ENCODE measurements around the gene ZNF598. TPM values are rescaled to one million over a fixed set of nuclear protein-coding genes. Genes with fewer than 3 reads are reported as not detected.
A peak's percentile ranks its signal among the peaks of the same experiment; 100 is the strongest.

The ZNF598 gene
- total and polyA plus RNA-seq, 7 donors = 12.8 to 57.0 (median 20.3) TPM

DNA sequence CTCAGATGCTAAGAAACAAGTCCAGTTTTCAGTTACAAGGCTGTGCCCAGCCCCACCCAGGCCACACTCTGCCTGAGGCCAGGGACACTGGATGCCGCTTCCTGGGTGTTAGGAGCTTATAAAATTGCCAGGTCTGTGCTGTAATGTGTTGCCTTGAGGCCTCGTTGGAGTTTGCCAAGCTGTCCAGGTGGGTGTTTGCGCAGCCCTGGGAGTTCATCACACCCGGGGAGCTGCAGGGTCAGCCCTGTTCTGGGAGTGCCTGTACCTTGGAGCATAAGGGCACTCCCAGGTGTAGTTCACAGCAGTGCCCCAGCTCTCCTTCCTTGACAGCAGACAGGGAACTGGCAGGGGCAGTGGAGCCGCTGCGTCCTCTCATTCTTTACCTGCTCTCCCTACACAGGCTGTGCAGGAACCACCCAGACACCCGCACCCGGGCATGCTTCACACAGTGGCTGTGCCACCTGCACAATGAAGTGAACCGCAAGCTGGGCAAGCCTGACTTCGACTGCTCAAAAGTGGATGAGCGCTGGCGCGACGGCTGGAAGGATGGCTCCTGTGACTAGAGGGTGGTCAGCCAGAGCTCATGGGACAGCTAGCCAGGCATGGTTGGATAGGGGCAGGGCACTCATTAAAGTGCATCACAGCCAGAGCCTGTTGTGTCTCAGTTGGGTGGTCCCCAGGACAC, 24.0 kb downstream of the ZNF598 start:
- TF ChIP-seq EP300 (IDR thresholded peaks at IDR 0.05) (no peak), POLR2A (IDR thresholded peaks at IDR 0.05) (peak in 1 of 2 donors; percentile 41), CTCF (IDR thresholded peaks at IDR 0.05) (no peak)
- no peak for DNase-seq
- Histone ChIP-seq H3K9me3 (no peaks in the 10 kb centered on the region), H3K36me3 (peaks cover 6 to 17% (median 10%) of the 10 kb centered on the region in 4 donors), H3K27me3 (peaks cover 28 to 49% (median 39%) of the 10 kb centered on the region in 3 donors), H3K27ac (no peak overlapping the region), H3K4me3 (peak overlapping the region in 1 of 4 donors; percentile 94), H3K4me1 (peaks cover 0 to 38% (median 27%) of the 10 kb centered on the region in 4 donors)
- WGBS, 2 donors = 48 to 82% methylated on average over 14 of the region's 14 CpGs
- intact Hi-C loops (cut with DNase I) = no loop called here

DNA sequence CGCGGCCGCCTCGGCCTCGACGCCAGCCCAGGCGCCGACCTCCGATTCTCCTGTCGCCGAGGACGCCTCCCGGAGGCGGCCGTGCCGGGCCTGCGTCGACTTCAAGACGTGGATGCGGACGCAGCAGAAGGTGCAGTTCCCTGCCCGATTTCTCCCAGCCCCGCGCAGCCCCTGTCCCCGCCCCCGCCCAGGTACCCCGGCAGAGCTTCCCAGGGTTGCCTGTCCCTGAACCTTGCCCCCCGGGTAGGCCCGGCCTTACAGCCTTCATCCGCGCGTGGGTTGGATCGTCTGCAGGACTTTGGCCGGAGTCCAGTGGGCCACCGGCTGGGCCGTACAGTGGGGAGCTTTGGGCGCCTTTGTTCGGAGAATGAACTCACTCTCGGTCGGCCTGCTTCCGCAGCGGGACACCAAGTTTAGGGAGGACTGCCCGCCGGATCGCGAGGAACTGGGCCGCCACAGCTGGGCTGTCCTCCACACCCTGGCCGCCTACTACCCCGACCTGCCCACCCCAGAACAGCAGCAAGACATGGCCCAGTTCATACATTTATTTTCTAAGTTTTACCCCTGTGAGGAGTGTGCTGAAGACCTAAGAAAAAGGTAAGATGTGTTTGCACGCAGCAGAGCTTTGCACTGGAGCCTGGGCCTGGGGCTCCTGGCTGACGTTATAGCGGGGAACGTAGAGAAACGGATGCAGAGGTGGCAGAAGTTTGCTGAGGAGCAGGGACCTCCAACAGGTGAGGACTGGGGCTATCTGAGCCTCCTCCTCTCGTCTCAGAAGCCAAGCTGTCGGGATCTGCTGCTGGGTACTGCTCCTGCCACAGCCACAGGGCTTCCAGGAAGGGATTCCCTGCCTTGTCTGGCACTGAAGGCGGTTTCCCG, 25.0 kb downstream of the ZNF598 start:
- Histone ChIP-seq H3K4me3 (peak overlapping the region; percentile 49 to 95 (median 80)), H3K9me3 (no peaks in the 10 kb centered on the region), H3K27ac (peak overlapping the region; percentile 76 to 83 (median 81)), H3K4me1 (peaks cover 0 to 31% (median 20%) of the 10 kb centered on the region in 4 donors), H3K27me3 (peaks cover 28 to 50% (median 40%) of the 10 kb centered on the region in 3 donors), H3K36me3 (peaks cover 6 to 17% (median 10%) of the 10 kb centered on the region in 4 donors)
- no peak for DNase-seq
- intact Hi-C loops (cut with DNase I) = no loop called here
- 4 to 12% methylated on average over 58 of the region's 58 CpGs for WGBS, 2 donors
- TF ChIP-seq CTCF (IDR thresholded peaks at IDR 0.05) = no peak
- TF ChIP-seq POLR2AphosphoS5 (IDR thresholded peaks at IDR 0.05) = no peak
- no peak for TF ChIP-seq POLR2A (IDR thresholded peaks at IDR 0.05)
- TF ChIP-seq EP300 (IDR thresholded peaks at IDR 0.05) = no peak

DNA sequence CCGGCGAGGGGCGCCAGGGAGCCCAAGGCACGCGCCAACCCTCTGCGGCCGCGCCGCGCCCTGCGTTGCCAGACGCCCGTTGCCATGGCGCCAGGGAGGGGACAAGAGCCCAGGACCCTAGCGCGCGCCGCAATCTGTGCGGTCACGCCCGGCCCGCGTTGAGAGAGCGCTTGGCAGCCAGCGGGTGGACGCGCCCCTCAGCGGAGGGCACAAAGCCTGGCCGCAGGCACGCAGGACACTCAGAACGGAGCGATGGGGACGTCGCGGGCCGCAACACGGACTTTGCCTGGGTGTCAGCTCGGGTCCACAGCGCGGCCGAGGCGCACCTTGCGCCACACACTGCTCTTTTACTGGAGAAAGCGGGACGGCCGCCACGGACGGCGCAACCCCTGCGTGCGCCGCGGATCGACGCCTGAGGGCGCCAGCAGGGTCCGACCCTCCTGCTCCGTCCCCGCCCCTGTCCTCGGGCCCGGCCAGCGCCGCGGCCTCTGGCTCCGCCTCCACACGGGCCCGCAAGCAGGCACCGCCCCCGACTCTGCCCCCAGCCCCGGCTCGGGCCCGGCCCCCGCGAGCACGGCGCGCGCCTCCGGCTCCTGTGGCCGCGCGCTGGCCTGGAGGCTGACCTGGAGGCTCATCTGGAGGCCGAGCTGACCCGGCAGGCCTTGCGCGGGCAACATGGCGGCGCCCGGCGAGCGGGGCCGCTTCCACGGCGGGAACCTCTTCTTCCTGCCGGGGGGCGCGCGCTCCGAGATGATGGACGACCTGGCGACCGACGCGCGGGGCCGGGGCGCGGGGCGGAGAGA, 25.9 kb downstream of the ZNF598 start, which contains the start of gene GFER:
TSS of gene GFER (plus strand) at position 650 of the 803 bp plus-strand sequence. CDS start at position 676, 26 bp downstream.
- Histone ChIP-seq H3K36me3 (peaks cover 6 to 20% (median 10%) of the 10 kb centered on the region in 4 donors), H3K9me3 (no peaks in the 10 kb centered on the region), H3K4me3 (peak within 1 kb of the TSS; percentile 49 to 95 (median 80)), H3K4me1 (peaks cover 0 to 31% (median 26%) of the 10 kb centered on the region in 4 donors), H3K27me3 (peaks cover 30 to 50% (median 40%) of the 10 kb centered on the region in 3 donors), H3K27ac (peak within 1 kb of the TSS; percentile 76 to 83 (median 81))
- TF ChIP-seq POLR2A (IDR thresholded peaks at IDR 0.05) = no peak
- peak in 3 of 4 donors; percentile 29 to 51 (median 34) for TF ChIP-seq POLR2AphosphoS5 (IDR thresholded peaks at IDR 0.05)
- TF ChIP-seq EP300 (IDR thresholded peaks at IDR 0.05) = no peak
- 0% methylated on average over 109 of the region's 109 CpGs for WGBS, 2 donors
- DNase-seq = peak; percentile 94
- intact Hi-C loops (cut with DNase I) = no loop called here

- H3K27ac ChIP-seq = peak overlapping the region; percentile 76 to 83 (median 81)
- H3K9me3 ChIP-seq = no peaks in the 10 kb centered on the region
- peaks cover 0 to 31% (median 26%) of the 10 kb centered on the region in 4 donors for H3K4me1 ChIP-seq
- peaks cover 13 to 27% (median 15%) of the 10 kb centered on the region in 4 donors for H3K36me3 ChIP-seq
- TF ChIP-seq CTCF (IDR thresholded peaks at IDR 0.05) (no peak), POLR2A (IDR thresholded peaks at IDR 0.05) (no peak), POLR2AphosphoS5 (IDR thresholded peaks at IDR 0.05) (no peak), EP300 (IDR thresholded peaks at IDR 0.05) (no peak)
- WGBS, 2 donors = 32 to 40% methylated on average over 19 of the region's 19 CpGs
- peaks cover 35 to 52% (median 45%) of the 10 kb centered on the region in 3 donors for H3K27me3 ChIP-seq
- intact Hi-C loops (cut with DNase I) = no loop called here
- no peak for DNase-seq
- H3K4me3 ChIP-seq = peak overlapping the region; percentile 49 to 95 (median 80)
Measured at GRCh38 chr16:1982991-1983543, 26.6 kb downstream of the ZNF598 start.
